Measurements from ENCODE around the gene ZW10.
"Not testable (repeated sequence)": the region's sequence is repeated elsewhere in the genome, so short reads cannot be mapped to it uniquely, and the experiment has no call there.

The ZW10 gene

GRCh38 chr11:113763040-113763439 lies 10.5 kb downstream of the ZW10 start:
- H3K27ac ChIP-seq (ENCODE audit: low read depth, low read length); H3K4me1 ChIP-seq (ENCODE audit: control insufficient read depth, insufficient read depth, low read length, unreplicated experiment); H3K4me3 ChIP-seq (ENCODE audit: low read depth, low read length); H2AFZ ChIP-seq (ENCODE audit: low read length, unreplicated experiment); H3K27me3 ChIP-seq (ENCODE audit: insufficient read depth, low read length): not testable (repeated sequence)
- H3K36me3 ChIP-seq (ENCODE audit: insufficient read depth, low read length), result peaks cover 28% of the 10 kb centered on the region
- H3K79me2 ChIP-seq (ENCODE audit: control insufficient read depth, insufficient read depth, low read length, unreplicated experiment), result peaks cover 22% of the 10 kb centered on the region

- H3K27me3 ChIP-seq (ENCODE audit: insufficient read depth, low read length), result no peaks in the 10 kb centered on the region
- H3K4me1 ChIP-seq (ENCODE audit: control insufficient read depth, insufficient read depth, low read length, unreplicated experiment), result no peaks in the 10 kb centered on the region
- no peak overlapping the region for H3K4me3 ChIP-seq (ENCODE audit: low read depth, low read length)
- no peak overlapping the region for H2AFZ ChIP-seq (ENCODE audit: low read length, unreplicated experiment)
- peaks cover 32% of the 10 kb centered on the region for H3K36me3 ChIP-seq (ENCODE audit: insufficient read depth, low read length)
- H3K27ac ChIP-seq (ENCODE audit: low read depth, low read length), result no peak overlapping the region
- peaks cover 4% of the 10 kb centered on the region for H3K79me2 ChIP-seq (ENCODE audit: control insufficient read depth, insufficient read depth, low read length, unreplicated experiment)
These were observed 13.3 kb downstream of the ZW10 start for GRCh38 chr11:113760241-113760640.

GRCh38 chr11:113752932-113753331 lies 20.6 kb downstream of the ZW10 start:
- Histone ChIP-seq H3K79me2 (ENCODE audit: control insufficient read depth, insufficient read depth, low read length, unreplicated experiment) (no peaks in the 10 kb centered on the region), H3K4me3 (ENCODE audit: low read depth, low read length) (no peak overlapping the region), H3K27me3 (ENCODE audit: insufficient read depth, low read length) (no peaks in the 10 kb centered on the region), H3K27ac (ENCODE audit: low read depth, low read length) (no peak overlapping the region), H2AFZ (ENCODE audit: low read length, unreplicated experiment) (no peak overlapping the region), H3K36me3 (ENCODE audit: insufficient read depth, low read length) (peaks cover 33% of the 10 kb centered on the region; the same call in 1 of the 2 replicates), H3K4me1 (ENCODE audit: control insufficient read depth, insufficient read depth, low read length, unreplicated experiment) (no peaks in the 10 kb centered on the region)

- no peaks in the 10 kb centered on the region for H3K4me1 ChIP-seq (ENCODE audit: control insufficient read depth, insufficient read depth, low read length, unreplicated experiment)
- no peak overlapping the region for H2AFZ ChIP-seq (ENCODE audit: low read length, unreplicated experiment)
- H3K27me3 ChIP-seq (ENCODE audit: insufficient read depth, low read length), result no peaks in the 10 kb centered on the region
- no peak overlapping the region for H3K4me3 ChIP-seq (ENCODE audit: low read depth, low read length)
- no peak overlapping the region for H3K27ac ChIP-seq (ENCODE audit: low read depth, low read length)
- no peaks in the 10 kb centered on the region for H3K79me2 ChIP-seq (ENCODE audit: control insufficient read depth, insufficient read depth, low read length, unreplicated experiment)
- peaks cover 35% of the 10 kb centered on the region for H3K36me3 ChIP-seq (ENCODE audit: insufficient read depth, low read length)
These were observed 37.2 kb downstream of the ZW10 start for GRCh38 chr11:113736323-113736722.

GRCh38 chr11:113732092-113732491 lies 41.4 kb downstream of the ZW10 start:
- H3K79me2 ChIP-seq (ENCODE audit: control insufficient read depth, insufficient read depth, low read length, unreplicated experiment), result no peaks in the 10 kb centered on the region
- H3K4me3 ChIP-seq (ENCODE audit: low read depth, low read length), result no peak overlapping the region
- peaks cover 14% of the 10 kb centered on the region for H3K36me3 ChIP-seq (ENCODE audit: insufficient read depth, low read length)
- peaks cover 20% of the 10 kb centered on the region for H3K4me1 ChIP-seq (ENCODE audit: control insufficient read depth, insufficient read depth, low read length, unreplicated experiment)
- no peak overlapping the region for H2AFZ ChIP-seq (ENCODE audit: low read length, unreplicated experiment)
- H3K27me3 ChIP-seq (ENCODE audit: insufficient read depth, low read length), result no peaks in the 10 kb centered on the region
- no peak overlapping the region for H3K27ac ChIP-seq (ENCODE audit: low read depth, low read length)

- H3K27me3 ChIP-seq (ENCODE audit: insufficient read depth, low read length), result no peaks in the 10 kb centered on the region
- no peak overlapping the region for H2AFZ ChIP-seq (ENCODE audit: low read length, unreplicated experiment)
- H3K79me2 ChIP-seq (ENCODE audit: control insufficient read depth, insufficient read depth, low read length, unreplicated experiment), result no peaks in the 10 kb centered on the region
- no peak overlapping the region for H3K4me3 ChIP-seq (ENCODE audit: low read depth, low read length)
- H3K4me1 ChIP-seq (ENCODE audit: control insufficient read depth, insufficient read depth, low read length, unreplicated experiment), result peaks cover 20% of the 10 kb centered on the region
- H3K27ac ChIP-seq (ENCODE audit: low read depth, low read length), result no peak overlapping the region
- H3K36me3 ChIP-seq (ENCODE audit: insufficient read depth, low read length), result 0 out of 2 replicates have a peak, but pooled peaks cover 4% of the 10 kb centered on the region
These were observed 42.4 kb downstream of the ZW10 start for GRCh38 chr11:113730887-113731726.

- Histone ChIP-seq H2AFZ (ENCODE audit: low read length, unreplicated experiment) (no peak overlapping the region), H3K4me3 (ENCODE audit: low read depth, low read length) (no peak overlapping the region)
These were observed 44.0 kb downstream of the ZW10 start for GRCh38 chr11:113729456-113729855.

GRCh38 chr11:113728814-113729213 lies 44.7 kb downstream of the ZW10 start:
- peaks cover 20% of the 10 kb centered on the region for H3K4me1 ChIP-seq (ENCODE audit: control insufficient read depth, insufficient read depth, low read length, unreplicated experiment)
- no peaks in the 10 kb centered on the region for H3K79me2 ChIP-seq (ENCODE audit: control insufficient read depth, insufficient read depth, low read length, unreplicated experiment)
- H3K27ac ChIP-seq (ENCODE audit: low read depth, low read length), result no peak overlapping the region
- H3K27me3 ChIP-seq (ENCODE audit: insufficient read depth, low read length), result no peaks in the 10 kb centered on the region
- no peak overlapping the region for H2AFZ ChIP-seq (ENCODE audit: low read length, unreplicated experiment)
- 0 out of 2 replicates have a peak, but pooled peaks cover 4% of the 10 kb centered on the region for H3K36me3 ChIP-seq (ENCODE audit: insufficient read depth, low read length)
- H3K4me3 ChIP-seq (ENCODE audit: low read depth, low read length), result no peak overlapping the region

More at GRCh38 chr11:113729456-113729855, 44.0 kb downstream of the ZW10 start:
- Histone ChIP-seq H3K79me2 (ENCODE audit: control insufficient read depth, insufficient read depth, low read length, unreplicated experiment) (no peaks in the 10 kb centered on the region), H3K4me1 (ENCODE audit: control insufficient read depth, insufficient read depth, low read length, unreplicated experiment) (peaks cover 20% of the 10 kb centered on the region), H3K27ac (ENCODE audit: low read depth, low read length) (no peak overlapping the region), H3K27me3 (ENCODE audit: insufficient read depth, low read length) (no peaks in the 10 kb centered on the region), H3K36me3 (ENCODE audit: insufficient read depth, low read length) (0 out of 2 replicates have a peak, but pooled peaks cover 4% of the 10 kb centered on the region)

GRCh38 chr11:113725913-113726312 lies 47.6 kb downstream of the ZW10 start:
- Histone ChIP-seq H3K27ac (ENCODE audit: low read depth, low read length) (no peak overlapping the region), H3K4me1 (ENCODE audit: control insufficient read depth, insufficient read depth, low read length, unreplicated experiment) (peaks cover 20% of the 10 kb centered on the region), H3K27me3 (ENCODE audit: insufficient read depth, low read length) (no peaks in the 10 kb centered on the region), H3K36me3 (ENCODE audit: insufficient read depth, low read length) (no peaks in the 10 kb centered on the region), H3K4me3 (ENCODE audit: low read depth, low read length) (no peak overlapping the region), H3K79me2 (ENCODE audit: control insufficient read depth, insufficient read depth, low read length, unreplicated experiment) (no peaks in the 10 kb centered on the region), H2AFZ (ENCODE audit: low read length, unreplicated experiment) (no peak overlapping the region)

- Histone ChIP-seq H3K27me3 (ENCODE audit: insufficient read depth, low read length) (no peaks in the 10 kb centered on the region), H3K4me3 (ENCODE audit: low read depth, low read length) (no peak overlapping the region), H3K4me1 (ENCODE audit: control insufficient read depth, insufficient read depth, low read length, unreplicated experiment) (peaks cover 19% of the 10 kb centered on the region), H2AFZ (ENCODE audit: low read length, unreplicated experiment) (no peak overlapping the region), H3K36me3 (ENCODE audit: insufficient read depth, low read length) (no peaks in the 10 kb centered on the region), H3K79me2 (ENCODE audit: control insufficient read depth, insufficient read depth, low read length, unreplicated experiment) (no peaks in the 10 kb centered on the region), H3K27ac (ENCODE audit: low read depth, low read length) (no peak overlapping the region)
These were observed 48.1 kb downstream of the ZW10 start for GRCh38 chr11:113725407-113725806.

- Histone ChIP-seq H3K4me3 (ENCODE audit: low read depth, low read length) (no peak overlapping the region), H2AFZ (ENCODE audit: low read length, unreplicated experiment) (no peak overlapping the region), H3K27me3 (ENCODE audit: insufficient read depth, low read length) (no peaks in the 10 kb centered on the region), H3K79me2 (ENCODE audit: control insufficient read depth, insufficient read depth, low read length, unreplicated experiment) (no peaks in the 10 kb centered on the region), H3K36me3 (ENCODE audit: insufficient read depth, low read length) (no peaks in the 10 kb centered on the region), H3K27ac (ENCODE audit: low read depth, low read length) (no peak overlapping the region), H3K4me1 (ENCODE audit: control insufficient read depth, insufficient read depth, low read length, unreplicated experiment) (peaks cover 12% of the 10 kb centered on the region)
These were observed 48.7 kb downstream of the ZW10 start for GRCh38 chr11:113724778-113725177.
